NCI-H1048 (cell line): ENCODE data around the gene SLAIN2.
"Not testable (repeated sequence)": the region's sequence is repeated elsewhere in the genome, so short reads cannot be mapped to it uniquely, and the experiment has no call there.

Experiments
- DNase-seq: peaks from one replicate; lab custom pipeline; 2025; lab: John Stamatoyannopoulos, UW

Gene SLAIN2

GRCh38 chr4:48440914-48441313, 99.6 kb downstream of the SLAIN2 start:
- DNase-seq: not testable (repeated sequence)

- no peak for DNase-seq
These were observed 104.4 kb downstream of the SLAIN2 start for GRCh38 chr4:48445704-48446103.

GRCh38 chr4:48446642-48447041, 105.3 kb downstream of the SLAIN2 start:
- DNase-seq: no peak

- no peak for DNase-seq
These were observed 107.8 kb downstream of the SLAIN2 start for GRCh38 chr4:48449151-48449550.

- no peak for DNase-seq
These were observed 109.4 kb downstream of the SLAIN2 start for GRCh38 chr4:48450740-48451139.

- DNase-seq: not testable (repeated sequence)
These were observed 110.3 kb downstream of the SLAIN2 start for GRCh38 chr4:48451656-48452055.

- no peak for DNase-seq
These were observed 113.3 kb downstream of the SLAIN2 start for GRCh38 chr4:48454591-48454990.

GRCh38 chr4:48461000-48461399, 119.7 kb downstream of the SLAIN2 start:
- DNase-seq: no peak

GRCh38 chr4:48462363-48462762, 121.0 kb downstream of the SLAIN2 start:
- no peak for DNase-seq

- DNase-seq: no peak
These were observed 126.1 kb downstream of the SLAIN2 start for GRCh38 chr4:48467442-48467841.

GRCh38 chr4:48467891-48468290, 126.6 kb downstream of the SLAIN2 start:
- DNase-seq: no peak

- no peak for DNase-seq
These were observed 128.8 kb downstream of the SLAIN2 start for GRCh38 chr4:48470137-48470536.

GRCh38 chr4:48470570-48470969, 129.2 kb downstream of the SLAIN2 start:
- no peak for DNase-seq

- DNase-seq: no peak
These were observed 131.5 kb downstream of the SLAIN2 start for GRCh38 chr4:48472794-48473193.

- DNase-seq: no peak
These were observed 134.4 kb downstream of the SLAIN2 start for GRCh38 chr4:48475770-48476169.
